Measurements from ENCODE around the gene TSC22D2. TPM values are rescaled to one million over a fixed set of nuclear protein-coding genes. Genes with fewer than 3 reads are reported as not detected.
A peak's percentile ranks its signal among the peaks of the same experiment; 100 is the strongest.

The TSC22D2 gene
- total RNA-seq, 1 donor from 2014 or later = 39.8 TPM

GRCh38 chr3:150439657-150440056 is 31.6 kb downstream of the TSC22D2 start:
- no peaks in the 10 kb centered on the region for H3K9me3 Mint-ChIP-seq (ENCODE audit: low read depth)
- TF ChIP-seq CTCF (IDR thresholded peaks at IDR 0.05) = no peak
- peaks cover 47% of the 10 kb centered on the region for H3K4me1 Mint-ChIP-seq (ENCODE audit: low read depth)
- peaks cover 9% of the 10 kb centered on the region for H3K36me3 Mint-ChIP-seq (ENCODE audit: low read depth)
- DNase-seq (ENCODE audit: low spot score) = no peak
- H3K27ac Mint-ChIP-seq (ENCODE audit: unreplicated experiment) = peak overlapping the region; percentile 64
- no peak overlapping the region for H3K4me3 Mint-ChIP-seq (ENCODE audit: unreplicated experiment)
- no peaks in the 10 kb centered on the region for H3K27me3 Mint-ChIP-seq (ENCODE audit: low read depth)

- H3K4me1 Mint-ChIP-seq (ENCODE audit: low read depth) = peaks cover 71% of the 10 kb centered on the region
- no peaks in the 10 kb centered on the region for H3K27me3 Mint-ChIP-seq (ENCODE audit: low read depth)
- H3K4me3 Mint-ChIP-seq (ENCODE audit: unreplicated experiment) = no peak overlapping the region
- H3K27ac Mint-ChIP-seq (ENCODE audit: unreplicated experiment) = peak overlapping the region; percentile 91
- H3K36me3 Mint-ChIP-seq (ENCODE audit: low read depth) = peaks cover 13% of the 10 kb centered on the region
- DNase-seq (ENCODE audit: low spot score) = no peak
- no peaks in the 10 kb centered on the region for H3K9me3 Mint-ChIP-seq (ENCODE audit: low read depth)
- TF ChIP-seq CTCF (IDR thresholded peaks at IDR 0.05) = no peak
Measured at GRCh38 chr3:150443331-150443741, 35.2 kb downstream of the TSC22D2 start.

- H3K4me1 Mint-ChIP-seq (ENCODE audit: low read depth) = peaks cover 72% of the 10 kb centered on the region
- no peaks in the 10 kb centered on the region for H3K9me3 Mint-ChIP-seq (ENCODE audit: low read depth)
- H3K27me3 Mint-ChIP-seq (ENCODE audit: low read depth) = no peaks in the 10 kb centered on the region
- H3K4me3 Mint-ChIP-seq (ENCODE audit: unreplicated experiment) = no peak overlapping the region
- no peak for TF ChIP-seq CTCF (IDR thresholded peaks at IDR 0.05)
- H3K27ac Mint-ChIP-seq (ENCODE audit: unreplicated experiment) = peak overlapping the region; percentile 91
- no peak for DNase-seq (ENCODE audit: low spot score)
- peaks cover 13% of the 10 kb centered on the region for H3K36me3 Mint-ChIP-seq (ENCODE audit: low read depth)
Measured at GRCh38 chr3:150444371-150444770, 36.3 kb downstream of the TSC22D2 start.

- no peaks in the 10 kb centered on the region for H3K27me3 Mint-ChIP-seq (ENCODE audit: low read depth)
- TF ChIP-seq CTCF (IDR thresholded peaks at IDR 0.05) = no peak
- H3K27ac Mint-ChIP-seq (ENCODE audit: unreplicated experiment) = peak overlapping the region; percentile 78
- H3K9me3 Mint-ChIP-seq (ENCODE audit: low read depth) = no peaks in the 10 kb centered on the region
- no peak overlapping the region for H3K4me3 Mint-ChIP-seq (ENCODE audit: unreplicated experiment)
- H3K36me3 Mint-ChIP-seq (ENCODE audit: low read depth) = peaks cover 10% of the 10 kb centered on the region
- H3K4me1 Mint-ChIP-seq (ENCODE audit: low read depth) = peaks cover 81% of the 10 kb centered on the region
- no peak for DNase-seq (ENCODE audit: low spot score)
Measured at GRCh38 chr3:150446470-150446977, 38.4 kb downstream of the TSC22D2 start.

- H3K4me1 Mint-ChIP-seq (ENCODE audit: low read depth) = peaks cover 81% of the 10 kb centered on the region
- peaks cover 5% of the 10 kb centered on the region for H3K36me3 Mint-ChIP-seq (ENCODE audit: low read depth)
Measured at GRCh38 chr3:150447084-150447483, 39.0 kb downstream of the TSC22D2 start.

More at GRCh38 chr3:150447084-150447483, 39.0 kb downstream of the TSC22D2 start:
- no peaks in the 10 kb centered on the region for H3K9me3 Mint-ChIP-seq (ENCODE audit: low read depth)
- no peak for DNase-seq (ENCODE audit: low spot score)
- no peaks in the 10 kb centered on the region for H3K27me3 Mint-ChIP-seq (ENCODE audit: low read depth)
- no peak overlapping the region for H3K4me3 Mint-ChIP-seq (ENCODE audit: unreplicated experiment)
- TF ChIP-seq CTCF (IDR thresholded peaks at IDR 0.05) = no peak
- peak overlapping the region; percentile 78 for H3K27ac Mint-ChIP-seq (ENCODE audit: unreplicated experiment)

Measured in chondrocyte (in vitro differentiated cells).